Esophagus muscularis mucosa (tissue), 4 donors: ENCODE results near the gene ANKS3. TPM values are rescaled to one million over a fixed set of nuclear protein-coding genes. Genes with fewer than 3 reads are reported as not detected.
A peak's percentile ranks its signal among the peaks of the same experiment; 100 is the strongest.

Source experiments
- DNase-seq: peaks from one replicate; pipeline ENCODE4 v3.0.0-alpha.2; 2017; ENCODE audit errors: extremely low spot score
- H3K27ac ChIP-seq, 4 donors: fragments of 200-600 bp; sonication (generic); replicated peaks in 1 of 4; 1 replicate in 3 of 4; 2 replicates in 1 of 4; pipeline ENCODE4 v1.5.1; 2016 to 2019; ENCODE audit warnings: mild to moderate bottlenecking in 1 of 4
- H3K27me3 ChIP-seq, 4 donors: fragments of 200-600 bp; sonication (generic); one replicate each; pipeline versions ENCODE4 v1.5.1 to v1.6.0; 2016 to 2019
- H3K36me3 ChIP-seq, 4 donors: fragments of 200-600 bp; sonication (generic); one replicate each; pipeline ENCODE4 v1.5.1; 2016 to 2019
- H3K4me1 ChIP-seq, 4 donors: fragments of 200-600 bp; sonication (generic); one replicate each; pipeline ENCODE4 v1.5.1; 2016 to 2019
- H3K4me3 ChIP-seq, 4 donors: fragments of 200-600 bp; sonication (generic); 1 replicate in 2 of 4; 2 replicates in 2 of 4; pipeline ENCODE4 v1.5.1; 2016 to 2019; ENCODE audit warnings: mild to moderate bottlenecking in 4 of 4, moderate library complexity in 1 of 4
- H3K9me3 ChIP-seq, 4 donors: fragments of 200-600 bp; sonication (generic); 1 replicate in 3 of 4; 2 replicates in 1 of 4; pipeline ENCODE4 v1.5.1; 2016 to 2019
- CTCF ChIP-seq, 3 experiments: fragments of 200-600 bp in 2 of 3; fragments of 450-650 bp in 1 of 3; sonication (generic) in 2 of 3; IDR thresholded peaks; one replicate each; pipeline ENCODE4 v1.5.1; 2017 to 2019; ENCODE audit warnings: antibody characterized with exemption in 3 of 3, mild to moderate bottlenecking in 2 of 3, moderate library complexity in 1 of 3
- EP300 ChIP-seq: sonication (generic); formaldehyde crosslinking; IDR thresholded peaks from one replicate; pipeline ENCODE4 v1.6.1; 2017; ENCODE audit warnings: antibody characterized with exemption
- POLR2A ChIP-seq: fragments of 450-650 bp; IDR thresholded peaks from one replicate; pipeline ENCODE4 v1.6.1; 2017; ENCODE audit warnings: antibody characterized with exemption, moderate library complexity, mild to moderate bottlenecking, low read depth
- POLR2AphosphoS5 ChIP-seq, 2 donors: sonication (generic); formaldehyde crosslinking; IDR thresholded peaks; one replicate each; pipeline ENCODE4 v1.6.1; 2017; ENCODE audit warnings: antibody characterized with exemption in 2 of 2
- WGBS: methylation state at CpG from one replicate; pipeline ENCODE4 v1.1.5; 2018; 5-methylcytosine and 5-hydroxymethylcytosine counted together
- intact Hi-C: fragments of 100-400 bp; cut with DNase I; formaldehyde crosslinking; loops from one replicate; pipeline ENCODE4 v1.15.1; 2023
- total RNA-seq, 4 donors: library from RNA; depleted of rRNA; stranded (reverse); fragments of >200 nt; gene quantifications; one replicate each; pipeline versions ENCODE4 v1.1.0 to v1.2.1, GENCODE V29; 2016

Gene ANKS3
- total RNA-seq, 4 donors from 2014 or later = 17.0 to 29.0 (median 24.7) TPM

GRCh38 chr16:4750896-4751295, 16.8 kb upstream of the ANKS3 start:
- H3K27me3 ChIP-seq = no peaks in the 10 kb centered on the region
- no peak for DNase-seq
- no peak overlapping the region for H3K4me3 ChIP-seq
- no peak for TF ChIP-seq CTCF (IDR thresholded peaks at IDR 0.05)
- no peak for TF ChIP-seq POLR2A
- no peak for TF ChIP-seq POLR2AphosphoS5 (IDR thresholded peaks at IDR 0.05)
- TF ChIP-seq EP300 = no peak
- no peak overlapping the region for H3K27ac ChIP-seq
- WGBS = 87% methylated on average over 8 of the region's 8 CpGs
- intact Hi-C loops = no loop called here
- H3K4me1 ChIP-seq = peaks cover 0 to 18% (median 10%) of the 10 kb centered on the region in 4 donors
- peaks cover 38 to 74% (median 70%) of the 10 kb centered on the region in 4 donors for H3K36me3 ChIP-seq
- no peaks in the 10 kb centered on the region for H3K9me3 ChIP-seq

- no peaks in the 10 kb centered on the region for H3K9me3 ChIP-seq
- H3K27me3 ChIP-seq = no peaks in the 10 kb centered on the region
- TF ChIP-seq POLR2AphosphoS5 (IDR thresholded peaks at IDR 0.05) = no peak
- no peak for TF ChIP-seq CTCF (IDR thresholded peaks at IDR 0.05)
- TF ChIP-seq EP300 = no peak
- no peak for TF ChIP-seq POLR2A
- no peak for DNase-seq
- no peak overlapping the region for H3K27ac ChIP-seq
- intact Hi-C loops = no loop called here
- H3K4me1 ChIP-seq = peaks cover 0 to 23% (median 10%) of the 10 kb centered on the region in 4 donors
- peaks cover 29 to 63% (median 59%) of the 10 kb centered on the region in 4 donors for H3K36me3 ChIP-seq
- WGBS = 91% methylated on average over 9 of the region's 10 CpGs
- no peak overlapping the region for H3K4me3 ChIP-seq
Observed at GRCh38 chr16:4749700-4750257, 15.7 kb upstream of the ANKS3 start.

- no peaks in the 10 kb centered on the region for H3K9me3 ChIP-seq
- intact Hi-C loops = no loop called here
- peaks cover 27 to 54% (median 51%) of the 10 kb centered on the region in 4 donors for H3K36me3 ChIP-seq
- H3K27me3 ChIP-seq = no peaks in the 10 kb centered on the region
- no peak for DNase-seq
- H3K4me1 ChIP-seq = peaks cover 0 to 23% (median 10%) of the 10 kb centered on the region in 4 donors
- WGBS = 93% methylated on average over 13 of the region's 16 CpGs
- H3K4me3 ChIP-seq = no peak overlapping the region
- H3K27ac ChIP-seq = no peak overlapping the region
- TF ChIP-seq POLR2AphosphoS5 (IDR thresholded peaks at IDR 0.05) (no peak), EP300 (no peak), POLR2A (no peak), CTCF (IDR thresholded peaks at IDR 0.05) (no peak)
Observed at GRCh38 chr16:4748682-4749411, 14.8 kb upstream of the ANKS3 start.

- no peaks in the 10 kb centered on the region for H3K9me3 ChIP-seq
- no peaks in the 10 kb centered on the region for H3K27me3 ChIP-seq
- H3K4me1 ChIP-seq = peaks cover 3 to 27% (median 16%) of the 10 kb centered on the region in 4 donors
- 76% methylated on average over 14 of the region's 14 CpGs for WGBS
- H3K36me3 ChIP-seq = peaks cover 27 to 47% (median 43%) of the 10 kb centered on the region in 4 donors
- no peak for DNase-seq
- TF ChIP-seq POLR2A (no peak), POLR2AphosphoS5 (IDR thresholded peaks at IDR 0.05) (no peak), EP300 (no peak), CTCF (IDR thresholded peaks at IDR 0.05) (no peak)
- no peak overlapping the region for H3K4me3 ChIP-seq
- peak overlapping the region in 1 of 4 donors; percentile 29 for H3K27ac ChIP-seq
- intact Hi-C loops = no loop called here
Observed at GRCh38 chr16:4747906-4748681, 14.0 kb upstream of the ANKS3 start.
